HCT116 (cell line): ENCODE data around the gene KIF13A.

Source experiments
- CBX3 ChIP-seq: IDR thresholded peaks from 2 replicates; pipeline ENCODE4 v1.6.1; 2012; ENCODE audit warnings: low read depth
- EZH2 ChIP-seq: fragments of 200-600 bp; sonication (generic); IDR thresholded peaks from 2 replicates; pipeline ENCODE4 v1.6.1; 2017; ENCODE audit warnings: antibody characterized with exemption, mixed run types
- EZH2phosphoT487 ChIP-seq: fragments of 200-600 bp; IDR thresholded peaks from 2 replicates; pipeline ENCODE4 v1.6.1; 2018; ENCODE audit warnings: antibody characterized with exemption, borderline replicate concordance
- JUND ChIP-seq: IDR thresholded peaks from 2 replicates; pipeline ENCODE4 v1.6.1; 2012
- POLR2A ChIP-seq: IDR thresholded peaks from 2 replicates; pipeline ENCODE4 v1.7.0; 2011; ENCODE audit warnings: borderline replicate concordance; ENCODE audit not compliant: insufficient read depth, insufficient read length; ENCODE audit errors: extremely low read depth
- POLR2AphosphoS5 ChIP-seq: IDR thresholded peaks from 2 replicates; pipeline ENCODE4 v1.6.1; 2011; ENCODE audit warnings: mild to moderate bottlenecking, low read depth, low read length, moderate library complexity
- RAD21 ChIP-seq: IDR thresholded peaks from 2 replicates; pipeline ENCODE4 v1.6.1; 2012; ENCODE audit warnings: low read depth, mild to moderate bottlenecking
- SIN3A ChIP-seq: IDR thresholded peaks from 2 replicates; pipeline ENCODE4 v1.6.1; 2012; ENCODE audit warnings: low read depth
- SP1 ChIP-seq: IDR thresholded peaks from 2 replicates; pipeline ENCODE4 v1.6.1; 2012; ENCODE audit warnings: low read depth
- TCF7L2 ChIP-seq: IDR thresholded peaks from 2 replicates; pipeline ENCODE4 v1.7.0; 2011; ENCODE audit warnings: borderline replicate concordance, inconsistent platforms; ENCODE audit not compliant: insufficient read depth, insufficient read length; ENCODE audit errors: extremely low read depth
- YY1 ChIP-seq: IDR thresholded peaks from 2 replicates; pipeline ENCODE4 v1.6.1; 2011; ENCODE audit warnings: low read length, low read depth, moderate library complexity, mild to moderate bottlenecking; ENCODE audit not compliant: insufficient replicate concordance; ENCODE audit errors: extremely low read depth
- TF ChIP-seq, protein P1 (sequence below), 3 experiments: fragments of 200-600 bp in 1 of 3; sonication (generic) in 1 of 3; IDR thresholded peaks in 2 of 3; conservative IDR thresholded peaks in 1 of 3; 2 replicates each; pipeline ENCODE4 v1.5.1; 2012 to 2017; ENCODE audit warnings: low read depth in 2 of 3, low read length in 2 of 3, antibody characterized with exemption in 1 of 3, borderline replicate concordance in 1 of 3, control low read depth in 1 of 3, mild to moderate bottlenecking in 1 of 3, mixed read lengths in 1 of 3, mixed run types in 1 of 3, moderate library complexity in 1 of 3; ENCODE audit not compliant: insufficient read depth in 1 of 3
- TF ChIP-seq, protein P2 (sequence below): IDR thresholded peaks from 2 replicates; pipeline ENCODE4 v1.6.1; 2012; ENCODE audit warnings: low read depth
- TF ChIP-seq, protein P3 (sequence below): IDR thresholded peaks from 2 replicates; pipeline ENCODE4 v1.6.1; 2012

DNA sequence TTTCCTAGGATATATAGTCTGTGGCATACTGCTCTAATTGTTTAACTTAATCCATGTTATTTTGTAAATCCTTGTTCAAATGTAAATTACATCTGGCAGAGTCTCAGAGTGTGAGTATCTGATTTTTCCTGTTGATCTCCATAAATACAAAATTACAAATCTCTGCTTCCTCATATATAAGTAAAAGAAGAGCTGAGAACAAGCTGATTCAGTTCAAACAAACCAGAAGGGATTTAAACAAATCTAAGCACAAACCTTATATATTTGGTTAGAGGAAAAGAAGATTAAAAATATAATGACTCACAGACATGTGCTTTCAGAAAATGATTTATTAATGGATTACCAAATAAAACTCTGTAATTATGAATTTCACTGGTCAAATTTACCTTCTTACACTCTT, 37.3 kb downstream of the KIF13A start:
- TF ChIP-seq POLR2A (no peak), EZH2phosphoT487 (no peak), EZH2 (no peak), YY1 (no peak), TCF7L2 (no peak), SP1 (no peak), POLR2AphosphoS5 (no peak), RAD21 (no peak), CBX3 (no peak), JUND (no peak), SIN3A (no peak)
- TF ChIP-seq, protein P1, sequence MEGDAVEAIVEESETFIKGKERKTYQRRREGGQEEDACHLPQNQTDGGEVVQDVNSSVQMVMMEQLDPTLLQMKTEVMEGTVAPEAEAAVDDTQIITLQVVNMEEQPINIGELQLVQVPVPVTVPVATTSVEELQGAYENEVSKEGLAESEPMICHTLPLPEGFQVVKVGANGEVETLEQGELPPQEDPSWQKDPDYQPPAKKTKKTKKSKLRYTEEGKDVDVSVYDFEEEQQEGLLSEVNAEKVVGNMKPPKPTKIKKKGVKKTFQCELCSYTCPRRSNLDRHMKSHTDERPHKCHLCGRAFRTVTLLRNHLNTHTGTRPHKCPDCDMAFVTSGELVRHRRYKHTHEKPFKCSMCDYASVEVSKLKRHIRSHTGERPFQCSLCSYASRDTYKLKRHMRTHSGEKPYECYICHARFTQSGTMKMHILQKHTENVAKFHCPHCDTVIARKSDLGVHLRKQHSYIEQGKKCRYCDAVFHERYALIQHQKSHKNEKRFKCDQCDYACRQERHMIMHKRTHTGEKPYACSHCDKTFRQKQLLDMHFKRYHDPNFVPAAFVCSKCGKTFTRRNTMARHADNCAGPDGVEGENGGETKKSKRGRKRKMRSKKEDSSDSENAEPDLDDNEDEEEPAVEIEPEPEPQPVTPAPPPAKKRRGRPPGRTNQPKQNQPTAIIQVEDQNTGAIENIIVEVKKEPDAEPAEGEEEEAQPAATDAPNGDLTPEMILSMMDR (IDR thresholded peaks at IDR 0.05 in 2 of 3, conservative IDR thresholded peaks at IDR 0.05 in 1 of 3; ENCODE audit: borderline replicate concordance in 1 of 3, insufficient read depth in 1 of 3, low read depth in 2 of 3, low read length in 2 of 3), result no peak
- TF ChIP-seq, protein P2, sequence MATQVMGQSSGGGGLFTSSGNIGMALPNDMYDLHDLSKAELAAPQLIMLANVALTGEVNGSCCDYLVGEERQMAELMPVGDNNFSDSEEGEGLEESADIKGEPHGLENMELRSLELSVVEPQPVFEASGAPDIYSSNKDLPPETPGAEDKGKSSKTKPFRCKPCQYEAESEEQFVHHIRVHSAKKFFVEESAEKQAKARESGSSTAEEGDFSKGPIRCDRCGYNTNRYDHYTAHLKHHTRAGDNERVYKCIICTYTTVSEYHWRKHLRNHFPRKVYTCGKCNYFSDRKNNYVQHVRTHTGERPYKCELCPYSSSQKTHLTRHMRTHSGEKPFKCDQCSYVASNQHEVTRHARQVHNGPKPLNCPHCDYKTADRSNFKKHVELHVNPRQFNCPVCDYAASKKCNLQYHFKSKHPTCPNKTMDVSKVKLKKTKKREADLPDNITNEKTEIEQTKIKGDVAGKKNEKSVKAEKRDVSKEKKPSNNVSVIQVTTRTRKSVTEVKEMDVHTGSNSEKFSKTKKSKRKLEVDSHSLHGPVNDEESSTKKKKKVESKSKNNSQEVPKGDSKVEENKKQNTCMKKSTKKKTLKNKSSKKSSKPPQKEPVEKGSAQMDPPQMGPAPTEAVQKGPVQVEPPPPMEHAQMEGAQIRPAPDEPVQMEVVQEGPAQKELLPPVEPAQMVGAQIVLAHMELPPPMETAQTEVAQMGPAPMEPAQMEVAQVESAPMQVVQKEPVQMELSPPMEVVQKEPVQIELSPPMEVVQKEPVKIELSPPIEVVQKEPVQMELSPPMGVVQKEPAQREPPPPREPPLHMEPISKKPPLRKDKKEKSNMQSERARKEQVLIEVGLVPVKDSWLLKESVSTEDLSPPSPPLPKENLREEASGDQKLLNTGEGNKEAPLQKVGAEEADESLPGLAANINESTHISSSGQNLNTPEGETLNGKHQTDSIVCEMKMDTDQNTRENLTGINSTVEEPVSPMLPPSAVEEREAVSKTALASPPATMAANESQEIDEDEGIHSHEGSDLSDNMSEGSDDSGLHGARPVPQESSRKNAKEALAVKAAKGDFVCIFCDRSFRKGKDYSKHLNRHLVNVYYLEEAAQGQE, result no peak
- TF ChIP-seq, protein P3, sequence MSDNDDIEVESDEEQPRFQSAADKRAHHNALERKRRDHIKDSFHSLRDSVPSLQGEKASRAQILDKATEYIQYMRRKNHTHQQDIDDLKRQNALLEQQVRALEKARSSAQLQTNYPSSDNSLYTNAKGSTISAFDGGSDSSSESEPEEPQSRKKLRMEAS, result no peak
